PFSK-1 (cell line): Measurements from ENCODE around the gene ANKRD17.

Experiments used
- FOXP2 ChIP-seq: optimal IDR thresholded peaks from 2 replicates; pipeline ENCODE3; 2011; ENCODE audit warnings: borderline replicate concordance, control low read depth, inconsistent platforms; ENCODE audit not compliant: insufficient read depth; ENCODE audit errors: extremely low read length, extremely low read depth
- POLR2AphosphoS5 ChIP-seq: IDR thresholded peaks from 2 replicates; pipeline ENCODE4 v1.6.1; 2012; ENCODE audit warnings: low read depth, mild to moderate bottlenecking, control low read depth, low read length, moderate library complexity
- TAF1 ChIP-seq: IDR thresholded peaks from 2 replicates; pipeline ENCODE4 v1.6.1; 2012; ENCODE audit warnings: low read length, control low read depth, borderline replicate concordance; ENCODE audit not compliant: insufficient read depth

DNA sequence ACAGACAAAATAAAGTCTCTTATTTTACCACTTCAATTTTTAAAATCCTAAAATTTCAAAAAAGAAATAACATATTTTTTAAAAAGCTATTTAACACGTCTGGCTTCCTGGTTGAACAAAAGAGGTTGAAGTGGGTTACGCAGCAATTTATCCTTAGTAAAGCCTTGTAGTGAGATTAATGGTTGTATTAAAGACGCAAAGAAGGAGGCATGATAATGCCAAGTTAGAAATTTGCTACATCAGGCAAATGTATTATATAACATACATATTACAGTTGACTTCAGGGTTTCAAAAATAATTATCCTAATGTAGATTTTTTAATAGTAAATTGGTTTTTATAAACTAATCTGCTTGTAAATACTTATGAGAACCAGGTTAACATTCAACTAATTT lies 35.3 kb downstream of the ANKRD17 start:
- TF ChIP-seq TAF1, result no peak
- no peak for TF ChIP-seq FOXP2
- TF ChIP-seq POLR2AphosphoS5, result no peak
